Testis (tissue), 3 donors: ENCODE measurements around the gene AKNA. TPM values are rescaled to one million over a fixed set of nuclear protein-coding genes. Genes with fewer than 3 reads are reported as not detected.

ENCODE experiments used
- DNase-seq: peaks from one replicate; pipeline ENCODE4 v3.0.0-alpha.2; 2019
- H3K27ac ChIP-seq, 2 donors: fragments of 200-600 bp; sonication (generic); one replicate each; pipeline ENCODE4 v1.5.1; 2019
- H3K27me3 ChIP-seq: fragments of 200-600 bp; sonication (generic); one replicate; pipeline ENCODE4 v1.5.1; 2019
- H3K36me3 ChIP-seq: fragments of 200-600 bp; sonication (generic); one replicate; pipeline ENCODE4 v1.5.1; 2017; ENCODE audit warnings: low read depth; ENCODE audit errors: missing control alignments
- H3K4me1 ChIP-seq: fragments of 200-600 bp; sonication (generic); one replicate; pipeline ENCODE4 v1.5.1; 2019
- H3K4me3 ChIP-seq, 2 donors: fragments of 200-600 bp; sonication (generic); one replicate each; pipeline ENCODE4 v1.5.1; 2017 to 2019
- H3K9me3 ChIP-seq: fragments of 200-600 bp; sonication (generic); one replicate; pipeline ENCODE4 v1.5.1; 2017
- POLR2A ChIP-seq: fragments of 450-650 bp; IDR thresholded peaks from one replicate; pipeline ENCODE4 v1.6.1; 2017; ENCODE audit warnings: antibody characterized with exemption, mild to moderate bottlenecking, moderate library complexity
- WGBS, 2 donors: methylation state at CpG; one replicate each; pipeline ENCODE4 v1.1.5; 2018; 5-methylcytosine and 5-hydroxymethylcytosine counted together
- intact Hi-C: fragments of 100-400 bp; cut with DNase I; formaldehyde crosslinking; loops from one replicate; pipeline ENCODE4 v1.15.1; 2023; ENCODE audit warnings: low total_unique reads
- polyA plus RNA-seq: library from polyadenylated mRNA; stranded (reverse); fragments of 350-450 nt; fragmentation: Illumina TruSeq; extraction: RNeasy Lipid Tissue Mini Kit (QIAGEN cat#74804); gene quantifications from one replicate; pipeline ENCODE4 v1.2.3, GENCODE V29; 2014; ENCODE audit warnings: low read depth, low replicate concordance; ENCODE audit not compliant: insufficient read depth
- total RNA-seq, 2 donors: library from RNA; depleted of rRNA; stranded (reverse); fragments of >200 nt; gene quantifications; one replicate each; pipeline ENCODE4 v1.2.3, GENCODE V29; 2016
- TF ChIP-seq, protein P1 (sequence below), 3 experiments: fragments of 450-650 bp in 2 of 3; fragments of 200-600 bp in 1 of 3; sonication (generic) in 1 of 3; IDR thresholded peaks; one replicate each; pipeline ENCODE4 v1.5.1; 2016 to 2019; ENCODE audit warnings: antibody characterized with exemption in 3 of 3, mild to moderate bottlenecking in 2 of 3, moderate library complexity in 1 of 3

Gene AKNA
- total and polyA plus RNA-seq, 3 donors from 2014 or later = 20.6 to 31.5 (median 21.2) TPM

DNA sequence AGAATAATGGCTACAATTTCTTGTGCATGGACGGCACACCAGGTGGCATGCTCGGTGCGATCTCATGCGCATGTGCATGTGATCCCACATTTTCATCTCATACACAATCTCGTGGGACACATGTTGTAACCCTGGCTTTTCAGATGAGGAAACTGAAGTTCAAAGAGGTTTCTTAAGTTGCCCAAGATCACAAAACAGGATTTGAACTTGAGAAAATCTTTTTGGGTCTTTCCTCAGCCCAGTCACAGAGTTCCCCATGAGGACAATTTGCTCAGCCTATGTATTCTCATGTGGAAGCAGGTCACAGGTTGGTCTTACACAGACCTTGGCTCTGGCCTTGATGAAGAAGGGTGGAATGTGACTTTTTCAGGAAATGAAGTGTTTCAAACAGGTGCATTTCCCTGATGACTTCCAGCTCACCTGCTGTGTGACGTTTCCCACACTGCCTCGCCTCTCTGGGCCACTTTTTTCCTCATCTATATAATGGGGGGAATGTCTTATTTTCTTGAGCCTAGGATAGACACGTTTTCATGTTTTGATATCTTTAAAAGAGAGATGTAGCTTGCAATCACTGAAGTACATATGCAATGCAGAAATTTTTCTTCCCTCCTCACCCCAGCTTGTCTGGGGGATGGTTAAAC, 71.9 kb downstream of the AKNA start:
- WGBS, 2 donors = 89% methylated on average over 8 of the region's 8 CpGs
- no peak for TF ChIP-seq POLR2A
- TF ChIP-seq, protein P1, sequence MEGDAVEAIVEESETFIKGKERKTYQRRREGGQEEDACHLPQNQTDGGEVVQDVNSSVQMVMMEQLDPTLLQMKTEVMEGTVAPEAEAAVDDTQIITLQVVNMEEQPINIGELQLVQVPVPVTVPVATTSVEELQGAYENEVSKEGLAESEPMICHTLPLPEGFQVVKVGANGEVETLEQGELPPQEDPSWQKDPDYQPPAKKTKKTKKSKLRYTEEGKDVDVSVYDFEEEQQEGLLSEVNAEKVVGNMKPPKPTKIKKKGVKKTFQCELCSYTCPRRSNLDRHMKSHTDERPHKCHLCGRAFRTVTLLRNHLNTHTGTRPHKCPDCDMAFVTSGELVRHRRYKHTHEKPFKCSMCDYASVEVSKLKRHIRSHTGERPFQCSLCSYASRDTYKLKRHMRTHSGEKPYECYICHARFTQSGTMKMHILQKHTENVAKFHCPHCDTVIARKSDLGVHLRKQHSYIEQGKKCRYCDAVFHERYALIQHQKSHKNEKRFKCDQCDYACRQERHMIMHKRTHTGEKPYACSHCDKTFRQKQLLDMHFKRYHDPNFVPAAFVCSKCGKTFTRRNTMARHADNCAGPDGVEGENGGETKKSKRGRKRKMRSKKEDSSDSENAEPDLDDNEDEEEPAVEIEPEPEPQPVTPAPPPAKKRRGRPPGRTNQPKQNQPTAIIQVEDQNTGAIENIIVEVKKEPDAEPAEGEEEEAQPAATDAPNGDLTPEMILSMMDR (IDR thresholded peaks at IDR 0.05) = no peak
- intact Hi-C loops = no loop called here
- H3K4me1 ChIP-seq = no peaks in the 10 kb centered on the region
- H3K36me3 ChIP-seq = no peaks in the 10 kb centered on the region
- no peaks in the 10 kb centered on the region for H3K9me3 ChIP-seq
- DNase-seq = peak; percentile 8
- no peak overlapping the region for H3K27ac ChIP-seq
- no peak overlapping the region for H3K4me3 ChIP-seq
- no peaks in the 10 kb centered on the region for H3K27me3 ChIP-seq

DNA sequence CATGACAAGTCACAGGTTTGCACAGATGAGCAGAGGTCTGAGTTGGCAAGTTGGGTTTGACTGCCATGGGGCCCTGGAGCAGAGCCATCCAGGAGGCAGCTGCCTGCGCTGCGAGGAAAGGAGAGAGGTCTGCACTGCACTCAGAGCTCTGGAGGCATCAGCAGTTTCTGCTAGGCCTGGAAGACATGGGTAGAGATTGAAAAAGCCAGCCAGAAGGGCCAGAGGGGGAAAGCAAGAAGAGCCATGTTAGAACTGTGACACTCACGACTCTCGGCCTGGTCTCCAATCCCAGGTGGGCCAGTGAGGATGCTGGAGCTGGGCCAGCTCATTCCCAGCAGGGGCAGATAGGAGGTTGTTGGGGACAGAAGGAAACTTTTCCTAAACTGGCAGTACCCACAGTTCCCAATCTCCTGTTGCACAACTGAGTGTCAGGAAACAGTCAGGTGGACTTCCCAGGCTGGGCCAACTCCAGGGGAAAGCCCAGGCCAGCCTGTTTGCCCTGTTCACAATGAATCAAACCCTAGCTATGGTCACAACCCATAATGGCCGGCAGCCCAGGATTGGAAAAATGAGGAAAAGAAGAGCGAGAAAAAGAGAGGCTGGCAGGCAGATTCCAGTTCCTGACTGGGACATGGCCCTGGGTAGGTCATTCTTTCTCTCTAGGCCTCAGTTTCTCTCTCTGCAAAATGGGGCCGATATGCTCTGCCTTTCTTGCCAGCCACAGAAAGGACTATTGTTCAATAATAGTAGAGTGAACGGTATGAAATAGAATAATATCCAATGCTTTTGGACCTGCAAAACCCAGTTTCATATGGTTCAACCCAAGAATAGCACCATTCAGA, 72.7 kb downstream of the AKNA start:
- H3K4me3 ChIP-seq = no peak overlapping the region
- H3K9me3 ChIP-seq = no peaks in the 10 kb centered on the region
- intact Hi-C loops = no loop called here
- no peaks in the 10 kb centered on the region for H3K4me1 ChIP-seq
- H3K27me3 ChIP-seq = no peaks in the 10 kb centered on the region
- 89 to 92% methylated on average over 8 of the region's 8 CpGs for WGBS, 2 donors
- no peaks in the 10 kb centered on the region for H3K36me3 ChIP-seq
- TF ChIP-seq, protein P1 (IDR thresholded peaks at IDR 0.05) = no peak
- no peak for TF ChIP-seq POLR2A
- DNase-seq = peak; percentile 6
- H3K27ac ChIP-seq = no peak overlapping the region

DNA sequence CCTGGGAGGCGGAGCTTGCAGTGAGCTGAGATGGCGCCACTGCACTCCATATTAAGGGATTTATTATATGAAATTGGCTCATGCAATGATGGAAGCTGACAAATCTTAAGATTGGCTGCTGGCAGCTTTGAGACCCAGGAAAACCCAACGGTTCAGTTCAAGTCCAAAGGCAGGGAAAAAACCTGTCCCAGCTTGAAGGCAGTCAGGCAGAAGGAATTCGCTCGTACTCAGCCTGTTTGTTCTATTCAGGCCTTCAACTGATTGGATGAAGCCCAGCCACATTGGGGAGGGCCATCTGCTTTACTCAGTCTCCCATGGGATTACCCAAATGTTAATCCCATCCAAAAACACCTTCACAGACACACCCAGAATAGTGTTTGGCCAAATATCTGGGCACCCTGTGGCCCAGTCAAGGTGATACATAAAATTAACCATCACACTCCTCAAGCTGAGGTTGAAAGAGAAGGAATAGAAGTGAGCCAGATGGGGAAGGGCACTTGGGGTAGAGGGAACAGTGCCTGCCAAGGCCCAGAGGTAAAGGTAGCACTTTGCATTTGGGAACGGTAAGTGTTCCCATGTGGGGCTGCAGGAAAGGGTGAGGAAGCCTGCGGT, 73.4 kb downstream of the AKNA start:
- no peaks in the 10 kb centered on the region for H3K27me3 ChIP-seq
- intact Hi-C loops = no loop called here
- TF ChIP-seq, protein P1 (IDR thresholded peaks at IDR 0.05) = no peak
- H3K4me3 ChIP-seq = no peak overlapping the region
- H3K9me3 ChIP-seq = no peaks in the 10 kb centered on the region
- no peaks in the 10 kb centered on the region for H3K36me3 ChIP-seq
- WGBS, 2 donors = 79 to 81% methylated on average over 5 to 7 of the region's 7 CpGs
- peak; percentile 6 for DNase-seq
- no peak overlapping the region for H3K27ac ChIP-seq
- H3K4me1 ChIP-seq = no peaks in the 10 kb centered on the region

DNA sequence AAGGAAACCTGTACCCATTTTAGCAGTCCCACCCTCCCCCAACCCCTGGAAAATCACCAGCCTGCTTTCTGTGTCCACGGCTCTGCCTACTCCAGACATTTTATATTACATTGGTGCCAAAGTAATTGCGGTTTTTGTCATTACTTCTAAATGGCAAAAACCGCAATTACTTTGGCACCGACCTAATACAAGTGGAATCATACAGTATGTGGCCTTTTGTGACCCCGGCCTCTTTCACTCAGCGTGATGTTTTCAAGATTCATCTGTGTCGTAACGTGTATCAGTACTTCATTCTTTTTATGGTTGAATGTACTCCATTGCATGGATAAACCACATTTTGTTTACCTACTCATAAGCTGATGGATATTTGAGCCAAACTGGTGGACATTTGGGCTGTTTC, 74.6 kb downstream of the AKNA start:
- DNase-seq = no peak
- Histone ChIP-seq H3K9me3 (no peaks in the 10 kb centered on the region), H3K36me3 (no peaks in the 10 kb centered on the region), H3K27me3 (no peaks in the 10 kb centered on the region), H3K4me1 (no peaks in the 10 kb centered on the region), H3K4me3 (no peak overlapping the region), H3K27ac (no peak overlapping the region)
- WGBS, 2 donors = 88 to 93% methylated on average over 8 of the region's 8 CpGs
- intact Hi-C loops = no loop called here
- TF ChIP-seq POLR2A = no peak
- TF ChIP-seq, protein P1 (IDR thresholded peaks at IDR 0.05) = no peak
